Dedifferentiated amniotic fluid mesenchymal stem cell (primary cell): ENCODE measurements around the gene STRN4.

ENCODE experiments used
- DNase-seq: peaks from one replicate; pipeline ENCODE4 v3.0.0-alpha.2; 2016; ENCODE audit errors: extremely low spot score

Gene STRN4

DNA sequence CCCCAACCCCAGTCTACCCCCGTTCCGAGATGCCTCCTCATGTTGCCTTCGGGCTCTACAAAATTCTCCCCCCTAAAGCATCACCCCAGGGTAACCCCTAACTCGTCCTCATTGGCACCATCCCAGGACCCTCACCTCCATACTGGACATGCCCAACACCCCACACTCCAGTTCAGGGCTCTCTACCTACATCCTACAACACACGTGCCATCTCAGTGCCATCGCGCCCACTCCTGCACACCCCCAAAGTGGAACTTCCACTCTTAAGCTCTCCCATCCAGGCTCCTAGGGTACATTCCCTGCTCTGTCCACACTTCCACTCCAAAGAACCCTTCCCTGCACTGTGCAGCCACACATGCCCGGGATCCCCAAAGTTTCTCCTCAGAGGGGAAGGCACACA is 1.2 kb downstream of the STRN4 start:
- DNase-seq: no peak

DNA sequence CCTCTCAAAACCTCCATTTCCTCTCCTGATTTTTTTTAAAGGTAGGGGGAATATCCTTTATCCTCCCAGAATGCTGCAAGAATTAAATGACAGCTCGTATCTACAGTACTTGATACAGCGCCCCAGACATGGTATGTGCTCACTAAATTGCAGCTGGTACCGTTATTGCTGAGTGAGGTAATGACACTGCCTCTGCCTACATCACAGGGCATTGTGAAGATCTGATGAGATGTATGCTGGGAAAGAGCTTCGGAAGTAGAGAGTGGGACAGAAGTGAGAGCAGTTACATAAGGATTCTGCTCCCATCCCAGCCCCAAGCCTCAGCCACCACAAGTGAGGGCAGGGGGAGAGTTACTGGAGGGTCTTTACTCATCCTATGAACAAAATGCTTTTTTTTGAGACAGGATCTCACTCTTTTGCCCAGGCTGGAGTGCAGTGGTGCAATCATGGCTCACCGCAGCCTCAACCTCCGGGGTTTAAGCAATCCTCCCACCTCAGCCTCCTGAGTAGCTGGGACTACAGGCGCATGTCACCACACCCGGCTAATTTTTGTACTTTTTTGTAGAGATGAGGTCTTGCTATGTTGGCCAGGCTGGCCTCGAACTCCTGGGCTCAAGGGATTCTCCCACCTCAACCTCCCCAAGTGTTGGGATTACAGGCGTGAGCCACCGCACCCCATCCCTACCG is 2.1 kb downstream of the STRN4 start:
- no peak for DNase-seq

DNA sequence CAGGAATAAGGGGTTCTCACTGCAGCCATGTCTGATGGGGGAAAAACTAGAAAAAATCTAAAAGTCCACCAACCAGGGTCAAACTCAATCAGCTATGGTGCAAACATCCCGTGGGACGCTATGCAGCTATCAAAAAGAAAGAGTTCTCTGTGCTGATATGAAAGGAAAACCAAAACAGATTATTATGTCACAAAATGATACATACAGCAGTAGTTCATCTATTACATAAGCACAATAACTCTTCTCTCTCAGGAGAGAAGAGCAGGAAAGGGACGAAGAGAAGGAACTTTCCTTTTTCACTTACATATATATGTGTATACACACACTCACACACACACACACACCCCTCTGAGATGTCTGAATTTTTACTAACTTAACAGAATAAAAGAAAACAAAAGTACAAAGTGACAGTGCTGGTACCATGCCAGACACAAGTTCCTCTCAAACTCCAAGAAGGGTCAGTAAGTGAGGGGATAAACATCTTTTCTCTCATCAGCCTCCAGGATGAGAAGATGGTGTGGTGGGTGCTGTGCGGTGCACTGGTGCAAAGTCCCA is 3.2 kb downstream of the STRN4 start:
- DNase-seq: no peak

DNA sequence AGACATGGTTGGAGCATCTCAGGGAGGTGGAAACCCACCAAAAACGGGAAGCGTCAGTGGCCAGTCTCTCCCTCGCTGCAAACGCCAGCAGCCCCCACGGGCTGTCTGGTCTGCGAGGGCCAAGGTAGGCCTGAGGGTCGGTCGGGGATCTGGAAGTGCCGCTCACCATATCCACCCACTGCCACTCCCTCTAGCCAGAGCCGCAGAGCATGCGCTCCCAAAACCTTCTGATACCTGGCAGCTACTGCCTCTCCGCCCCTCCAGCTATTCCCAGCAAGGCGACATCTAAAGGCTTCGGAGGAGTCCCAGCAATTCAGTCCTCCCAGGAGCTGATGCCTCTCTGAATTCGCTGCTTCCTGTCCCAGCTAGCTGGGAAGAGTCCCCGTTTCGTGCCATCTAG is 4.8 kb downstream of the STRN4 start:
- DNase-seq: no peak

DNA sequence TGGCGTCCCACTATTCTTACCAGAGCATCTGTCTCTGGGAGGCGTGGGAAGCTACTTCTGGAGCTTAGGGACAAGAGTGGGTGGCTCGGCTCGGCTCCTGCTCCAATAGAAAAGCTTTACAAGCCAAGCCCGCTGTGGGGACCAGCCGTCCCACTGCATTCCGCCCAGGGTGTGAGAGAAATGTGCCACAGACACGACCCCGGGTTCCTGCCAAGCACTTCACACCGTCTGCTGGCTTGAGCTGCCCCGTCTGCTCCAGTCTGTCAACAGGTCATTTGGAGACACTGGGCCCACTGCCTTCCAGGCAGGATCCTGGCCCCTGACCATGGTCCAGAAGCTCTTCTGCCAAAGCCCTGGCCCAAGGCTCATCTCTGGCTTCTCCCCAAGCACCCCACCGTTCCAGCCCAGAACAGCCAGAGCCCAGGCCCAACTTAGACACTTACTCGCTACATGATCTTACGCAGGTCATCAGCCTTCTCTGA is 6.9 kb downstream of the STRN4 start:
- no peak for DNase-seq

DNA sequence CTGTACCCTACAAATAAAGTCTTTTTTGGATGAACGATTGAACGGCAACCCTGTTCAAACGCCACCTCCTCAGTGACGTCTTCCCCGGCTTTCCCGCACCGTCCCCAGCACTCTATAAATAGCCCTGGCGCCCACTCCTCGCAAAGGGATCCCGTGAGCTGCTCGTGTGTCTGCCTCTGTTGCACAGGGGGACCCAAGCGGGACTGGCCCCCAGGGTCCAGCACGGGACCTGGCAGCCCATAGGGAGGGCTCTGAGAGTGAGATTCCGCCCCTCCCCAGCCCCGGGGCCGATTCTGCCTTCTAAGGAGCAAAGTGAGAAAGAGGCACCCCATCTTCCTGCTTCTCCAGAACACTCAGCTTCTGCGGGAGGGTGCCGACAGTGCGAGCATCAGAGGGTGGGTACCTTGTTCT is 8.5 kb downstream of the STRN4 start:
- DNase-seq: no peak

DNA sequence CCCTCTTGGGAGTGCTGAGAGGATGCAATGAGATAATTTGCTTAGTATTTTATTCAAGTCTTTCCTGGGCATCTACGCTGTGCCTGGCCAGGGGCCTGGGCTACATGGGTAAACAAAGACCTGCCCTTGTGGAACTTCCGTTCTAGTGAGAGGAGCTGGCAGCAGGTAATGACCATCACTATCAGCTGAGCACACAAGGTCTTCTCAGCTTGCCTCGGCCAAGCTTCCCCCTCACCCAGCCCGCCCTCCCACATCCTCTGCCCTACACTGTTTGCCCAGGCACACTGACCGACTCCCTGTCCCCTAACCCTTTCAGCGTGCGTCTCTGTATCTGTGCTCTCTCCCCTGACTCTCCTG is 9.0 kb downstream of the STRN4 start:
- no peak for DNase-seq

DNA sequence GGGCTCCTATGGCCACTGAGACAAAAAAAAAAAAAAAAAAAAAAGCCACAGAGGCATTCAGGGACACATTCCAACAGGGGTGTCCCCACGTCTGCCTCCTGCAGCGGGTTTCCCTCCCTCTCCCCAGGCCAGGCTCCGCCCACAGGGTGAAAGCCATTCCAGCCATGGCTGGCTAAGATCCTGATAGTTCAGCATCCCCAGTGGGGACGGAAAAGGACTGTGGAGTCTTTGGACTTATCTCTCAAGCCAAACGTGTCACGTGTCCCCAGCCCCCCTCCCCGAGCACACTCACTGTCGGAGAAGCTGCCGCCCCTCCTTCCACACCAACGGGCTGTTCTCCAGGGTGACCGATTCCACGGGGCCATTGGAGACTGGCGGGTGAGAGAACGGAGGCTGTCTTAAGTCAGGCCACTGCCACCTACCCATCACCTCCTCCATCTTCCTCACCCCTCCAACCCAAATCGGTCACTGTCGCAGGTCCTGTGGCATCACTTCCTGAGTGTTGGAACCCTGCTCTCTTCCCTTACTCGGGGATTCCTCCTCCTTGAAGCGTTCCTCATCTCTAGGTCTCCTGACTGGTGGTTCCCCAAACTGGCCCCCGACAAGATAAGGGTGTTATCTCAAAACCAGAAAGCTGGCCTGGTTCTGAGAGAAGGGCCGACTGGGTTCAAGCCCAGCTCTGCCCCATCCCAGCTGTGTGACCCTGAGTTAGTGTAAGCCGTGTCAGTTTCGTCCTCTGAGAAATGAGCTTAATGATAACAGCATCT is 9.5 kb downstream of the STRN4 start:
- no peak for DNase-seq

DNA sequence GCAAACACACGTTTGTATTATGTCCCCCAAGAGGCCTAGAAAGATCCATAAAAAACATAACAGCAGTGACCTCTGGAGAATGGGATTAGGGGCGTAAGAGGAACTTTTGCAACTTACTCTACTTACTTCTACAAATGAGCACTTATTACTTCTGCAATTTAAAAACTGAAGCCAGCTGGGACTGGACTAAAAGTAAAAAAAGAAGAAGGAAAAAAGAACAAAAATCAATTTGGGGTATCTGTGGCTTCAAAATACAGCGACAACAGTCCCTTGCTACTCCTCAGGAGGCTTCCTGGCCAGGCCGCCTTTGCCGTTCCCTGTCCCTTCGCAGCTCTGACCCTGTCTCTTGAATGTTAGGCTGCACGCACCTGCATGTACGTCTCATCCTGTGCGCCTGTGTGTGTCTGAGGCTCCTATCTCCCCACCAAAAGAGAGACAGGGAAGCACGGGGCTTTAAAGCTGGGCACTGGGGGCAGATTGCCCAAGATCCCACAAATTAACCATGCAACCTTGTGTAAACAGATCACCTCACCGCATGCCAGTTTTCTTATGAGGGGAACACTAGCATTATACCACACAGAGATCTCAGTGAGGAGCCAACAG is 12.5 kb downstream of the STRN4 start:
- no peak for DNase-seq

DNA sequence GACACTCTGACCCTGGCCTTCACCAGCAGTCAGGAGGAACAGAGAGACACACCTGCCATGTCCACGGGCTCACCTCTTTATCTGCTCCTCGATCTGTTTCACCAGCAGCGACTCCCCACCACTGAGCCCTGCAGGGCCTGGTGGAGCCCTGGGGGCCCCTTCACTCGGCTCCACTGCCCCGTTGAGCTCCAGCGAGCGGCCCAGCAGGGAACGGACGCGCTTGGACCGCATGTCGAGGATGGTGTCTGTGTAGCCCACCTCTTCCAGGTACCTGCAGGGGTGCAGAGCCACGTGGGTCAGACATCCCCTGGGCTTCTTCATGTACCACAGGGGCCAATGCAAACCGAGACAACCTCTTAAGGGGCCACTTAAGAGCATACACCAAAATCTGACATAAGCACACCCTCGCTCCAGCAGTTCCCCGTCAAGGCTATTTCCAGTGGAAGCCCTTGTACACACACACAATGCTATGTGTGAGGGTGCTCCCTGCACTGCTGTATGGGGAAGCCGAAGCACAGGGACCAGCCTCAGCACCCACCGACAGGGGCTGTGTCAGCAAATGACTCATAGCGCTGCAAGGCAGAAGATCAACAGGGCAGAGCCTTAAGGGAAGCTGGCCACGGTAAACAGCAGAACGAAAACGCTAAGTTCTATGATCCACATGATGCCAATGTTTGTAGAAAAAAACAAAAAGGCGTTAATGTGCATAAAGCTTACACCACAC is 13.1 kb downstream of the STRN4 start:
- no peak for DNase-seq

DNA sequence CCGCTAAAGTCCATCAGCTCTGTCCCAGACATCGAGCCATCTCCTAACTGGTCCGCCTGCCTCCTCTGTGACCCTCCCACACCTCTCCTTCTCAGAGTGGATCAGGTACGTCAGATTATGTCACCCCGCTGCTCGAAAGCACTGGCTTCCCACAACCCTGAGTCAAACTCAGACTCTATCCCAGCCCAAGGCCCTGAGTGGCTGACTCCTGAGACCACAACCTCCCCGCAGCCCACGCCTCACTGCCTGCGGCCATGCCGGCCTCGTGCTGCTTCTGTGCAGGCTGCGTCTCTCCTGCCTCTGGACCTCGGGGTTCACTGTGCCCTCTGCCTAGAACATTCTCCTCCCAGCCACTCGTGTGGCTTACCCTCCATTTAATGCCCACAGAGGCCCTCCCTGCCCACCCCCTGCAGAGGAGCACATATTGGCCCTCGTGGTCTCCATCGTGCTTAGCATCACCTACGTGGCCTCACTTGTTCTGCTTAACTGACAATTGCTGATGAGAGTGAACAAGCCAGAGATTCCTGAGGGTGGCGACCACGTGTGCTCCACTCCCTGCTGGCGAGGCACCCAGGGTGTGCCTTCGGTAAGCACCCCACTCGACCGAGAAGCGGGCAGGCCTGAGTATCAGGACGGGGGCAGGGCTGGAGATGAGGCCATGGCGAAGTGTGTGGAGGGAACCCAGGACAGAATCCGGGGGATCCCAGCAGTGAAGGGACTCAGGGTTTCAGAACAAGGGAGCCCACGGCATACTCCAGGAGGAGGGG is 13.9 kb downstream of the STRN4 start:
- no peak for DNase-seq

DNA sequence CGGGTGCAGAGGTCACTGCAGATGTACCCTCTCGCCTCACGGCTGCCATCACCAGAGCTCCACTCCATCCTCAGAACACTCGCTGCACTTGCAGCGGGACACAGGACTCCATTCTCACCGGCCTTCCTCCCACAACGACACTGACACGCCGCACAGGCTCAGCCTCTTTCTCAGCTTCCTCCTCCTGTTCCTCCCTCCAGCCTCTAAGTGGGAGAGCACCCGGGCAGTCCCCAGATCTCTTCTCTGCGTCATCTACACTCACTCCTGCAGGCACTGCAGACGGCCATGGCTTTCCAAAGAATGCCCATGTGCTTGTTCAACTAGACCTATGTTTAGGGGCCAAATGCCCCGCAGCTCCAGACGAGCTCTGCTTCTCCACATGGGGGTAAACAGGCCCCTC is 14.7 kb downstream of the STRN4 start:
- no peak for DNase-seq

DNA sequence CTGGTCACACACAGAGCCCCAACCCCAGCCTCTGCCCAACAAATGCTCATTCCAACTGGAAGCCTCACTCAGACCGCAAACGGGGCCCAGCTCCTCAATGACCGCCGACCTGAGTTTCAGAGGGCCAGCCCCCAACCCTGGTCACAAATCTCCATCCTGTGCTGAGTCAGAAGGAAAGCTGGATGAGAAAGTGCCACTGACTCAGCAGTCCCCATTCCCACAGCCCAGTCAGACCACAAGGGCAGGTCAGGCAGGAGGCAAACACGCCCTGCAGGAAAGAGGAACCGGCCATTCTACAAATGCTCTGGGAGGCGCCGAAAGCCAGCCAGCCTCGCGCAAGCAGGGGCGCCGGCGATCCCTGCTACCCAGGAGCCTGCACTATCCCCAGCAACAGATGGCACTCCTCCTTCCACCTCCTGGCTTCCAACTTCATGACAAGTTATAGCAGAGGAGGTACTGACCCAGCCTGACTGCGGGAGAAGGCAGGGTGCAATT is 15.2 kb downstream of the STRN4 start:
- peak; percentile 58 for DNase-seq

DNA sequence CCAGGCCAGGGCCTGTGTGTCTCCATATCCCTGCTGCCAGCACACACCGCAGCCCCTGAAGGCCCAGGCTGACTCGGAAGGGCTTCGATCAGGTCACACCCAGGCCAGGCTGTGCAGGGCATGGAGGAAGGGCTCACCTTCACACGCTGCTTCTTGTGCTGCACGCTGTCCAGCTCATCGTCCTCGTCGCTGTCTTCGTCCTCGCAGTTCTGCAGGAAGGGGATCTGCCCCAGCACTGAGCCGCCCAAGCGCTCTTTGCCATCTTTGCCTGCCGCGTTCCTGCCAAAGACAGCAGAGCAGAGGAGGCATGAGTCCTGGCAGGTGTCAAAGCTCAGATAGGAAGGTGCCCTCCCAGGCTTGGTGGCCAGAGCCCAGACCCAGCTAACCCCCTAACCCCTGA is 15.7 kb downstream of the STRN4 start:
- DNase-seq: no peak

DNA sequence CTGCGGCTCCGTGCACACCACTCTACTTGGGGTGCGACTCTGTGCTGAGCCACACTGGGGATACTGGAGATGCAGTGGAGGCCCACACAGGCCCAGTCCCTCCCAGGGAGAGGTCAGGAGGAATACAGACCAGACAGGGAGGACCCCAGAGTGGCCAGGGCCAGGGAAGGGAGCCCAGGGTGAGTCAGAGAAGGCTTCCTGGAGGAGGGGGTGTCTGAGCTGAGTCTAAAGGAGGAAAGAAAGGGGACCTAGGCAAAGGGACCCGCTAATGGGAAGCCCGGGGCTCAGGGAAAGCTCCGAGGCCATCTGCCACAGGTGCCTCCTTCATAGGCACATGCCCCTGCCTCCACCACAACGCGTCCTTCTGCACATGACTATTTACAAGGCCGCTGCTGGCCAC is 16.1 kb downstream of the STRN4 start:
- no peak for DNase-seq

DNA sequence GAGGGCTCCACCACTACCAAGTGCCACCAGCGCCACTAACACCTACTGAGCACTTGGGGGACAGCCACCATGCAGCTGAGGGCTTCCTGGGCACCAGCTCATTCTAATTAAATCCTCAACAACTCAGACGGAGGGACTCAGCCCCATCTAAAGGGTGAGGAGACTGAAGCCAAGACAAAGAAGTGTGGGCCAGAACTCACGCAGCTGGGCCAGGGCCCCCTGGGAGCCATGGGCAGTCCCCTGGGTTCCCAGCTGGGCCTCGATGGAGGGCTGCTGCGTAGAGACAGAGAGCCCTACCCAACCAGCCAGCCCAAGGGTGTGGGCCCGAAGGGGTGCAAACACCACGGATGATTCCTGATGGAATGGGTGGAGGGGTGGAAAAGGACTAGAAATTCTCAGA is 16.6 kb downstream of the STRN4 start:
- DNase-seq: no peak

DNA sequence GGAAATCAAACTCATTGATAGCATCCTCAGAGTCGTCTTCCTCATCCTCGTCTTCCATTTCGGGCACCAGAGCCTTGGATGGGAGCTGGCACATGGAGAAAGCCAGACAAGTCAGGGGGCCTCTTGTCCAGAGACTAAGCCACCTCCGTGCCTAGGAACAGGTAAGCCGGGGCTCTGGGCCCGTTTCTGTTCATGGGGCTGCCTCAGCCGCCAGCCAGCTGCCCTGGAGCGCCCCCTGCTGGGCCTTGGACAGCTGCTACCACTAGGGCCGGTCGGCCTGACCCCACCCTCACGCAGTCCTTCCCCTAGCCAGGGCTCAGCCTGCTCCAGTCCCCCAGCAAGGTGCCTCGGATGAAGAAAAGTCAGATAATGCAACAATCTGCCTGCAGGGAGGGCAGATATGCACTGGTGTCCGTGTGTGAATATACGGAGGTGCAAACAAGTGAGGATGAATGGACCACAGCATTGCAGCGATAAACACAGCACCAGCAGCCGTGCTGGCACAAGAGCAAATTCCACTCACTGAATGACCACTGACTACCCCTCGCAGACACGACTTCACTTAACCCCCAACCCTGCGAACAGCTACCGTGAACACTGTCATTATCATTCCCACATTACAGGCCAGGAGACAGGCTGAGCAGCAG is 17.4 kb downstream of the STRN4 start:
- DNase-seq: no peak

DNA sequence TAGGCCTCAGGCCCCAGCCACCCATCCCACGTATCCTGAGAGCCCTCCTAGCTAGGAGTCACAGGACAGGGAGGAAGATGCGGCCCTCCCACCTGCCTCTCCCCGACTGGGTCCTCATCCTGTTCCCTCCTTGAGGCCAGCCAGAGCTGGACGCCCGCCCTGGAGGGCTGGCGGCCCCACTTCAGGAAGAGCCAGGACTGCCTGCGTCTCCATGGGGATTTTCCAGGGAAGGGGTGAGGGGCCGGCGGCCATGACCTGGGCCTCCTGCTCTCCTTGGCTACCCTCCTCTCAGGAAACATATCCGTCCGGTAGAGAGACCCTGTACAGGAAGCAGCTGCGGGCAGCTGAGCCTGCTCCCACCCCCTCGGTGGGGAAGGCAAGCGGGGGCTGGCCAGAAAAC is 18.0 kb downstream of the STRN4 start:
- DNase-seq: no peak

DNA sequence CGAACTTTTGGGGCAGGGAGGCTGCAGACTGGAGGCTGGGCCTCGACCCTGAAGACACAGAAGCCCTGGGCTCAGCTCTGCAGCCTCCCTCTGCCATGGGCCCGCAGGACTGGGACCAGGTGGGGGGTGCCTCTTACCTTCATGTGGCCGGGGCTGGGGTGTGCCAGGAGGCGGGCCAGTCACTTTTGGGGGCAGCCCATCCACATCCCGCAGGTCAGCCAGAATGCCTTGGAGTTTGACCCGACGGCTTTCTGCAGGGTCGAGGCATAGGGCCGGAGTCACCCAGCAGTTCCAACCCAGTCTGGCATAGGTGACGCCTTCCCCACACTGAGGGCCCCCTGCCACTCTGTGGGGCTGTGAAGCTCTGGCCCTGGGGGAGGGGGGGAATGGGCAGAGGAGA is 18.5 kb downstream of the STRN4 start:
- no peak for DNase-seq

DNA sequence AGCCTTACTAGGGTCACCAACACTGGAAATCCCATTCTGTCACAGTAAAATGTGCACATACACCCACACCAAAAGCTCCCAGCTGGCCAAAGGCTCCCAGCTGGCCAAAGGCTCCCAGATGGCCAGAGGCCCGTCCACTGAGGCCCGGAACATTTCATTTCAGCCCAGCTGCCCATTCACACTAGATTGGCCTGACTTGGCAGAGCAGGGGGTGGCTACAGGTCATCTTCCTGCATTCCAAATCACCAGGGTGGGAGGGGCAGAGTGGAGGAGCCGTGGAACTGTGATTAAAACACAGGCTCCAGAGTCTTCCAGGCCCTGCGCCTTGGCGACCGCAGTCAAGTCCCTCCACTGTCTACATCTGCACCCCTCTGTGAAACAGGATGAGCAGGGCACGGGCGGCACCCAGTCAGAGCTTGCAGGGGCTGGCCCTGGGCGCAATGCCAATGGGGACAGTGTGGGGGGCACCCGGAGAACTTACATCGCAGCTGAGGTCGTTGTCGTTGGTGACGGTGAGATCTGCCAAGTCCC is 19.2 kb downstream of the STRN4 start:
- DNase-seq: no peak
